Gastrocnemius medialis (tissue), 4 donors: ENCODE data around the gene SLC25A25.

Source experiments
- CTCF ChIP-seq, 5 experiments: fragments of 450-650 bp in 3 of 5; fragments of 200-600 bp in 2 of 5; sonication (generic) in 2 of 5; IDR thresholded peaks in 4 of 5; conservative IDR thresholded peaks in 1 of 5; 1 replicate in 4 of 5; 2 replicates in 1 of 5; pipeline ENCODE4 v1.5.1; 2016 to 2019; ENCODE audit warnings: antibody characterized with exemption in 5 of 5, mild to moderate bottlenecking in 3 of 5, moderate library complexity in 3 of 5
- POLR2A ChIP-seq, 2 donors: fragments of 450-650 bp; IDR thresholded peaks; one replicate each; pipeline ENCODE4 v1.6.1; 2017; ENCODE audit warnings: antibody characterized with exemption in 2 of 2, mild to moderate bottlenecking in 2 of 2, moderate library complexity in 2 of 2

DNA sequence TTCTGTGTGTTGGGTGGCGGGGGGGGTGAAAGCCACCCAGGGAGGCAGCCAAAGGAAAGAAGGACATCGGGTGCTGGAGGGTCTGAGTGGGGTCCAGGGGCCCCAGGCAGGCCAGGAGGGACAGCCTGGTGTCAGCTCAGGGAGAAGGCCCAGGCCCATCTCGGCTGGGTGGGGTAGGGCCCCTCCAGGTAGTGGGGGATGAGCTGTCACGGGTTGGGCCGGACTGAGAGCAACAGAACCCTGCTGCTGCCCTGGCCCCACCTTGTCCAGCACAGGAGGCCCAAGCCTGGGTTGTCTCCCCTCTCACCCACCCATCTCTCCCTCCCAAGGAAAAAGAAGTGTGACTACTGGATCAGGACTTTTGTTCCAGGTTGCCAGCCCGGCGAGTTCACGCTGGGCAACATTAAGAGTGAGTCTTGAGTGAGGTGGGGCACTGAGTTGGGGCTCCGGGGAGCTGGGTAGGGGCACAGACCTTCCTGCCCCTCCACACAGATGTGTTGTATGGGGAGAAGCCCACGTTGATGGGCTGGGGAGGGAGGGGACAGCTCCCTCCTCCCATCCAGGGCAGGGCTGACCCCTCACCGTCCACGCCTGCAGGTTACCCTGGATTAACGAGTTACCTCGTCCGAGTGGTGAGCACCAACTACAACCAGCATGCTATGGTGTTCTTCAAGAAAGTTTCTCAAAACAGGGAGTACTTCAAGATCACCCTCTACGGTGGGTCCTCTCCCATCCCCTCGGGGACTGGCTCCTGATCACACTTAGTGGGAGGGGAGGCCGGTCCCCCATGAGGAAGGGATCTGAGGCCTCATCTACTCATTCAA is 83.5 kb downstream of the SLC25A25 start:
- TF ChIP-seq POLR2A (IDR thresholded peaks at IDR 0.05) = no peak
- TF ChIP-seq CTCF (IDR thresholded peaks at IDR 0.05 in 4 of 5, conservative IDR thresholded peaks at IDR 0.05 in 1 of 5) = no peak
